HL-60 (cell line): ENCODE measurements around the gene PLEKHO1.
A peak's percentile ranks its signal among the peaks of the same experiment; 100 is the strongest.

ENCODE experiments used
- CTCF ChIP-seq: IDR thresholded peaks from one replicate; pipeline ENCODE4 v1.5.1; 2011; ENCODE audit warnings: low read length, control low read depth, inconsistent platforms; ENCODE audit not compliant: insufficient read depth
- GABPA ChIP-seq: IDR thresholded peaks from 2 replicates; pipeline ENCODE4 v1.6.1; 2012; ENCODE audit warnings: low read depth
- POLR2AphosphoS5 ChIP-seq: IDR thresholded peaks from 2 replicates; pipeline ENCODE4 v1.6.1; 2012; ENCODE audit warnings: low read depth
- REST ChIP-seq: IDR thresholded peaks from 2 replicates; pipeline ENCODE4 v1.6.1; 2012; ENCODE audit warnings: low read depth; ENCODE audit not compliant: insufficient replicate concordance

DNA sequence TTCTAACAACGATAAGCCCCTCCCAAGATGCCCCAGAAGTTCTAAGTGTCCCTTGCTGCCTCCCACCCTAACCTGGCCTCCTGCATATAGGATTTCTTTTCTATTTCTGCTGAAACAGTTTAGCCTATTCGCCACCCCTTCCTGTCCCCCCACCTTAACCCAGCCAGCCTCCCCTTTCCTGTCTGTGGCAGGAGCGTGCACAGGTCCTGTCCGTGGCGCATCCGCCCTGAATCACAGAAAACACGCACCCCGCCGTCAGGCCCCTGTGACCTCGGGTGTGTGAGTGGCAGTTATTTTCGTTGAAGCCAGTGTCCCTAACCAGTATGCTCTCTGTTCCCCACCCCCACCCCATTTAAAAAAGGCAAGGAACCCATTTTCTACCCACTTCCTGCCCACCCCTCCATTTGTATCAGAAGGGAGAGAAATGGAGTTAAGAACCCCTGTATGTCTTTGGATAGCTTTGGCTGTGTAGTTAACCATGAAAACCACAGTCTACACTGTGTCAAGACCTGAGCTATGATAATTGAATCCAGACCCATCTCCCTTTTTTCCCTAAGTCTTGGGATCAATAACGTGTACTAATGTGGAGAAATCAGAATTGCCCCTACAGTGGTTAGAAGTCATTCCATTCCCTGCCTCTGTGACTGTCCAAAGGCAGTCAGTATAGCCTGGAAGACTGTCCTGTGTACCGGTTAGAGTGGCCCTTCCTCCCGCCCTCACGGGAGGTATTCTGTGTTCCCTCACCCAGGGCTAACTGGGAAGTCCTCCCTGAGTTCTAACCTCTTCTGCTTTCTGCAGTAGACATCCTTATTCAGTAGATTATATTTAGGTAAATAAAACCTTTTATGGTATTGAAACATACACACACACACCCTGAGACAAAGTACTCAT lies 1.8 kb downstream of the PLEKHO1 start:
- peak; percentile 49; the same call in 1 of the 2 replicates for TF ChIP-seq POLR2AphosphoS5
- TF ChIP-seq CTCF = no peak
- TF ChIP-seq GABPA = no peak
- no peak for TF ChIP-seq REST
